ENCODE results near the gene SHROOM3.

Gene SHROOM3

GRCh38 chr4:76532805-76533204 lies 97.8 kb downstream of the SHROOM3 start:
- ATAC-seq = no peak
- TF ChIP-seq TCF4 (CRISPR knock-in tag; IDR thresholded peaks at IDR 0.05; ENCODE audit: borderline replicate concordance) (no peak), BACH2 (CRISPR knock-in tag; IDR thresholded peaks at IDR 0.05; ENCODE audit: borderline replicate concordance) (no peak), CSDC2 (CRISPR knock-in tag; IDR thresholded peaks at IDR 0.05) (no peak), SNAI2 (CRISPR knock-in tag; IDR thresholded peaks at IDR 0.05) (no peak), RARB (CRISPR knock-in tag; IDR thresholded peaks at IDR 0.05) (no peak), ESRRG (CRISPR knock-in tag; IDR thresholded peaks at IDR 0.05) (no peak), ZNF70 (CRISPR knock-in tag; IDR thresholded peaks at IDR 0.05) (no peak)

GRCh38 chr4:76533314-76533713 lies 98.3 kb downstream of the SHROOM3 start:
- ATAC-seq = no peak

More at GRCh38 chr4:76533314-76533713, 98.3 kb downstream of the SHROOM3 start:
- TF ChIP-seq ZFP3 (CRISPR knock-in tag; IDR thresholded peaks at IDR 0.05) (no peak), BACH2 (CRISPR knock-in tag; IDR thresholded peaks at IDR 0.05; ENCODE audit: borderline replicate concordance) (no peak), GLIS3 (CRISPR knock-in tag; IDR thresholded peaks at IDR 0.05) (no peak), CREB5 (CRISPR knock-in tag; IDR thresholded peaks at IDR 0.05; ENCODE audit: low read depth) (no peak), ZNF8 (CRISPR knock-in tag; IDR thresholded peaks at IDR 0.05) (no peak), TSHZ2 (CRISPR knock-in tag; IDR thresholded peaks at IDR 0.05) (no peak), ARNTL (CRISPR knock-in tag; IDR thresholded peaks at IDR 0.05; ENCODE audit: borderline replicate concordance, low read depth) (no peak), POU6F1 (CRISPR knock-in tag; IDR thresholded peaks at IDR 0.05; ENCODE audit: borderline replicate concordance, low read depth) (no peak), CSDC2 (CRISPR knock-in tag; IDR thresholded peaks at IDR 0.05) (no peak), CSRNP3 (CRISPR knock-in tag; IDR thresholded peaks at IDR 0.05) (no peak), ZC3H10 (CRISPR knock-in tag; IDR thresholded peaks at IDR 0.05) (no peak), ZNF565 (CRISPR knock-in tag; conservative IDR thresholded peaks at IDR 0.05; ENCODE audit: low read depth) (no peak)
